A673 (cell line): Measurements from ENCODE around the gene SLIT1. TPM values are rescaled to one million over a fixed set of nuclear protein-coding genes. Genes with fewer than 3 reads are reported as not detected.

Source experiments
- BruUV-seq: library from RNA; stranded (reverse); fragments of 400-500 nt; replicated peaks from 2 replicates; lab custom pipeline; 2021; lab: Mats Ljungman, UMichigan
- CTCF ChIA-PET: fragments of 300-600 bp; sonication (Branson Sonifier 250); formaldehyde crosslinking; loops from one replicate; lab custom pipeline; 2022; ENCODE audit warnings: antibody characterized with exemption; lab: Charles Lee
- POLR2A ChIA-PET: fragments of 300-600 bp; sonication (Branson Sonifier 250); formaldehyde crosslinking; loops from one replicate; lab custom pipeline; 2022; ENCODE audit warnings: antibody characterized with exemption; ENCODE audit not compliant: low non-redundant PET; lab: Charles Lee
- DNase-seq: peaks from one replicate; pipeline ENCODE4 v3.0.0-alpha.2; 2015; ENCODE audit warnings: low spot score
- H3K27ac ChIP-seq: fragments of 200-600 bp; sonication (generic); 2 replicates; pipeline ENCODE4 v1.5.1; 2016; ENCODE audit warnings: mixed run types, low read depth, mild to moderate bottlenecking, mixed read lengths, antibody characterized with exemption, low read length; ENCODE audit not compliant: poor library complexity, severe bottlenecking
- H3K27me3 ChIP-seq: fragments of 200-600 bp; sonication (generic); replicated peaks from 2 replicates; pipeline ENCODE4 v1.6.1; 2017; ENCODE audit warnings: mixed run types, low read depth, mild to moderate bottlenecking, mixed read lengths, antibody characterized with exemption, low read length; ENCODE audit not compliant: insufficient read depth, poor library complexity
- H3K36me3 ChIP-seq: fragments of 200-600 bp; sonication (generic); 2 replicates; pipeline ENCODE4 v1.6.1; 2016; ENCODE audit warnings: mixed run types, mild to moderate bottlenecking, mixed read lengths, antibody characterized with exemption, low read length; ENCODE audit not compliant: insufficient read depth, poor library complexity, severe bottlenecking
- H3K4me1 ChIP-seq: fragments of 200-600 bp; sonication (generic); 2 replicates; pipeline ENCODE4 v1.6.1; 2017; ENCODE audit warnings: mixed run types, mild to moderate bottlenecking, mixed read lengths, antibody characterized with exemption, low read length; ENCODE audit not compliant: insufficient read depth, poor library complexity, severe bottlenecking
- H3K4me3 ChIP-seq: fragments of 200-600 bp; sonication (generic); 2 replicates; pipeline ENCODE4 v1.5.1; 2016; ENCODE audit warnings: low read depth, mixed run types, mild to moderate bottlenecking, mixed read lengths, low read length; ENCODE audit not compliant: poor library complexity, severe bottlenecking
- H3K9me3 ChIP-seq: fragments of 200-600 bp; sonication (generic); 2 replicates; pipeline ENCODE4 v1.6.1; 2016; ENCODE audit warnings: mixed run types, low read depth, mild to moderate bottlenecking, mixed read lengths, antibody characterized with exemption, low read length; ENCODE audit not compliant: poor library complexity, severe bottlenecking
- CTCF ChIP-seq: fragments of 300-800, 200-600 bp; sonication (generic); conservative IDR thresholded peaks from 2 replicates; pipeline ENCODE4 v1.5.1; 2017; ENCODE audit warnings: low read depth, mild to moderate bottlenecking, antibody characterized with exemption, low read length, moderate library complexity, mixed read lengths
- EZH2 ChIP-seq: fragments of 200-600 bp; sonication (generic); IDR thresholded peaks from 2 replicates; pipeline ENCODE4 v1.6.1; 2017; ENCODE audit warnings: borderline replicate concordance, low read depth, mild to moderate bottlenecking, mixed read lengths, antibody characterized with exemption, low read length; ENCODE audit not compliant: poor library complexity, severe bottlenecking
- intact Hi-C: fragments of 100-400 bp; cut with micrococcal nuclease; formaldehyde crosslinking; loops from one replicate; pipeline ENCODE4 v1.10.0; 2022; ENCODE audit not compliant: unreplicated experiment
- total RNA-seq: library from RNA; stranded (reverse); gene quantifications from 2 replicates; pipeline ENCODE4 v1.2.3, GENCODE V29; 2021

The SLIT1 gene
- total RNA-seq, 1 experiment from 2014 or later = 0.43 TPM

- intact Hi-C loops = no loop called here
- no peak for DNase-seq
- Histone ChIP-seq H3K36me3 (no peaks in the 10 kb centered on the region), H3K27me3 (no peaks in the 10 kb centered on the region), H3K27ac (no peak overlapping the region), H3K4me3 (no peak overlapping the region), H3K4me1 (no peaks in the 10 kb centered on the region), H3K9me3 (no peaks in the 10 kb centered on the region)
- CTCF ChIA-PET = no interaction called here
- POLR2A ChIA-PET = no interaction called here
- BruUV-seq = no TSS peak
- TF ChIP-seq EZH2 = no peak
- TF ChIP-seq CTCF = no peak
Observed at GRCh38 chr10:96955794-96956193, 230.0 kb downstream of the SLIT1 start.

GRCh38 chr10:96951954-96952353, 233.8 kb downstream of the SLIT1 start:
- no peak for DNase-seq
- ChIA-PET CTCF (no interaction called here), POLR2A (no interaction called here)
- BruUV-seq = no TSS peak
- no peak overlapping the region for H3K4me3 ChIP-seq
- H3K36me3 ChIP-seq = no peaks in the 10 kb centered on the region
- H3K9me3 ChIP-seq = no peaks in the 10 kb centered on the region
- no peak overlapping the region for H3K27ac ChIP-seq
- TF ChIP-seq EZH2 = no peak
- no peak for TF ChIP-seq CTCF
- no peaks in the 10 kb centered on the region for H3K27me3 ChIP-seq
- H3K4me1 ChIP-seq = no peaks in the 10 kb centered on the region
- intact Hi-C loops = no loop called here

GRCh38 chr10:96949039-96949683, 236.6 kb downstream of the SLIT1 start:
- no peak overlapping the region for H3K27ac ChIP-seq
- no peaks in the 10 kb centered on the region for H3K9me3 ChIP-seq
- H3K36me3 ChIP-seq = no peaks in the 10 kb centered on the region
- no peak overlapping the region for H3K4me3 ChIP-seq
- CTCF ChIA-PET = no interaction called here
- H3K4me1 ChIP-seq = no peaks in the 10 kb centered on the region
- DNase-seq = no peak
- BruUV-seq = no TSS peak
- POLR2A ChIA-PET = no interaction called here
- intact Hi-C loops = no loop called here
- H3K27me3 ChIP-seq = no peaks in the 10 kb centered on the region
- TF ChIP-seq EZH2 = no peak
- no peak for TF ChIP-seq CTCF

Other genes with a start within 250 kb of the SLIT1 start
- 59.0 and 66.2 TPM in 2 replicates for gene ARHGAP19, start 106.7 kb upstream of the SLIT1 start, total RNA-seq
- 0.45 and 1.1 TPM in 2 replicates for gene FRAT1, start 133.3 kb upstream of the SLIT1 start, total RNA-seq
- 4.7 and 6.1 TPM in 2 replicates for gene FRAT2, start 148.8 kb upstream of the SLIT1 start, total RNA-seq
- gene RRP12, start 215.4 kb upstream of the SLIT1 start, total RNA-seq = 68.6 and 86.2 TPM in 2 replicates
- 603 and 668 TPM in 2 replicates for gene PGAM1, start 240.2 kb upstream of the SLIT1 start, total RNA-seq